Hematopoietic multipotent progenitor cell treated with erythropoietin and hydrocortisone succinate and interleukin-3 and kit ligand, for 8 days (in vitro differentiated cells): ENCODE measurements around the gene FAM120B.

Source experiments
- DNase-seq: peaks from one replicate; pipeline ENCODE4 v3.0.0-alpha.2; 2015

Gene FAM120B

GRCh38 chr6:170424604-170425126, 118.1 kb downstream of the FAM120B start:
- DNase-seq = no peak

- no peak for DNase-seq
Observed at GRCh38 chr6:170429450-170429849, 122.9 kb downstream of the FAM120B start.

- DNase-seq = no peak
Observed at GRCh38 chr6:170433163-170434116, 126.9 kb downstream of the FAM120B start.

- no peak for DNase-seq
Observed at GRCh38 chr6:170434117-170434820, 127.7 kb downstream of the FAM120B start.

GRCh38 chr6:170434821-170435155, 128.2 kb downstream of the FAM120B start:
- no peak for DNase-seq

- no peak for DNase-seq
Observed at GRCh38 chr6:170435766-170436165, 129.2 kb downstream of the FAM120B start.

- no peak for DNase-seq
Observed at GRCh38 chr6:170436209-170436809, 129.8 kb downstream of the FAM120B start.

GRCh38 chr6:170437719-170438401, 131.3 kb downstream of the FAM120B start:
- DNase-seq = no peak

- peak; percentile 24 for DNase-seq
Observed at GRCh38 chr6:170438402-170438753, 131.8 kb downstream of the FAM120B start.

GRCh38 chr6:170438861-170439260, 132.3 kb downstream of the FAM120B start:
- DNase-seq = no peak

GRCh38 chr6:170439366-170440361, 133.1 kb downstream of the FAM120B start:
- no peak for DNase-seq

- DNase-seq = no peak
Observed at GRCh38 chr6:170440437-170440836, 133.9 kb downstream of the FAM120B start.

GRCh38 chr6:170441316-170441715, 134.8 kb downstream of the FAM120B start:
- no peak for DNase-seq

GRCh38 chr6:170442596-170442995, 136.0 kb downstream of the FAM120B start:
- DNase-seq = no peak

GRCh38 chr6:170443151-170443662, 136.6 kb downstream of the FAM120B start:
- DNase-seq = no peak

GRCh38 chr6:170444056-170444591, 137.6 kb downstream of the FAM120B start:
- DNase-seq = no peak

- no peak for DNase-seq
Observed at GRCh38 chr6:170444811-170445211, 138.3 kb downstream of the FAM120B start.

GRCh38 chr6:170445487-170445886, 138.9 kb downstream of the FAM120B start:
- no peak for DNase-seq

GRCh38 chr6:170445971-170446370, 139.4 kb downstream of the FAM120B start:
- no peak for DNase-seq

GRCh38 chr6:170446841-170447560, 140.4 kb downstream of the FAM120B start:
- DNase-seq = no peak
